HepG2 (cell line): ENCODE data around the gene MACROD2. TPM values are rescaled to one million over a fixed set of nuclear protein-coding genes. Genes with fewer than 3 reads are reported as not detected.
A peak's percentile ranks its signal among the peaks of the same experiment; 100 is the strongest.

Experiments used
- ATAC-seq: fragments of 200-7000 bp; cut with Tn5 transposase; 3 replicates; pipeline ENCODE4 v1.9.1; 2020; ENCODE audit warnings: mild to moderate bottlenecking, moderate library complexity
- BruUV-seq: library from RNA; stranded (reverse); fragments of 400-500 nt; replicated peaks from 2 replicates; lab custom pipeline; 2021; lab: Mats Ljungman, UMichigan
- CTCF ChIA-PET: fragments of 300-600 bp; formaldehyde crosslinking; extraction: SDS; loops from one replicate; lab custom pipeline; 2021; ENCODE audit warnings: low total read pairs, inconsistent platforms, low intra/inter-chr PET ratio; lab: Yijun Ruan, JAX
- POLR2A ChIA-PET: fragments of 350-600 bp; sonication (Branson Sonifier 250); formaldehyde crosslinking; loops from one replicate; lab custom pipeline; 2020; ENCODE audit warnings: antibody characterized with exemption, inconsistent platforms; lab: Yijun Ruan, JAX
- DNase-seq: peaks from one replicate; pipeline ENCODE4 v3.0.0-alpha.2; 2015; ENCODE audit warnings: low spot score
- FAIRE-seq: peaks from 3 replicates; lab custom pipeline; 2011; peaks lifted over from hg19 to GRCh38; lab: Jason Lieb, UNC
- H2AFZ ChIP-seq: one replicate; pipeline ENCODE4 v1.6.1; 2011; ENCODE audit warnings: low read length, inconsistent platforms
- H3K27ac ChIP-seq: fragments of 300-600 bp; 3 replicates; pipeline ENCODE4 v1.8.0; 2011; ENCODE audit warnings: mixed run types, mild to moderate bottlenecking, mixed read lengths, low read length, inconsistent platforms; ENCODE audit not compliant: insufficient read depth; ENCODE audit errors: extremely low read length
- H3K27me3 ChIP-seq, 2 experiments: fragments of 200-600 bp in 1 of 2; 2 replicates in 1 of 2; 3 replicates in 1 of 2; pipeline versions ENCODE4 v1.6.0 to v1.8.0; 2011; ENCODE audit warnings: low read length in 2 of 2, mild to moderate bottlenecking in 2 of 2, moderate library complexity in 2 of 2, inconsistent platforms in 1 of 2; ENCODE audit not compliant: insufficient read depth in 2 of 2, control insufficient read depth in 1 of 2
- H3K36me3 ChIP-seq, 2 experiments: fragments of 200-600 bp in 1 of 2; replicated peaks in 1 of 2; 2 replicates in 1 of 2; 3 replicates in 1 of 2; pipeline versions ENCODE4 v1.5.1 to v1.8.0; 2011; ENCODE audit warnings: low read length in 2 of 2, inconsistent platforms in 1 of 2; ENCODE audit not compliant: insufficient read depth in 2 of 2, control insufficient read depth in 1 of 2
- H3K4me1 ChIP-seq: 2 replicates; pipeline ENCODE4 v1.5.1; 2012; ENCODE audit warnings: low read length, inconsistent platforms; ENCODE audit not compliant: insufficient read depth
- H3K4me2 ChIP-seq: 2 replicates; pipeline ENCODE4 v1.6.0; 2011; ENCODE audit warnings: low read depth, low read length, inconsistent platforms
- H3K4me3 ChIP-seq, 3 experiments: fragments of 200-600 bp in 1 of 3; sonication (generic), shearing (Covaris generic) in 1 of 3; replicated peaks in 1 of 3; 2 replicates each; pipeline ENCODE4 v1.5.1; 2011 to 2016; ENCODE audit warnings: low read length in 3 of 3, inconsistent platforms in 2 of 3, low read depth in 2 of 3, mild to moderate bottlenecking in 2 of 3, control low read depth in 1 of 3, mixed read lengths in 1 of 3; ENCODE audit not compliant: insufficient read depth in 1 of 3
- H3K79me2 ChIP-seq: one replicate; pipeline ENCODE4 v1.6.1; 2011; ENCODE audit warnings: low read length, inconsistent platforms; ENCODE audit not compliant: insufficient read depth
- H3K9ac ChIP-seq: 2 replicates; pipeline ENCODE4 v1.6.0; 2011; ENCODE audit warnings: mild to moderate bottlenecking, low read depth, low read length, inconsistent platforms; ENCODE audit not compliant: insufficient read depth
- H3K9me3 ChIP-seq: 2 replicates; pipeline ENCODE4 v1.5.1; 2012; ENCODE audit warnings: mild to moderate bottlenecking, low read length
- H4K20me1 ChIP-seq: 2 replicates; pipeline ENCODE4 v1.6.0; 2011; ENCODE audit warnings: inconsistent platforms, mild to moderate bottlenecking, low read length, moderate library complexity; ENCODE audit not compliant: insufficient read depth
- MNT ChIP-seq: fragments of 450-650 bp; IDR thresholded peaks from 2 replicates; pipeline ENCODE4 v1.6.1; 2016
- NFE2 ChIP-seq: sonication (generic); formaldehyde crosslinking; IDR thresholded peaks from 2 replicates; pipeline ENCODE4 v1.4.0; 2020; ENCODE audit warnings: missing genetic modification reagents
- NR2F1 ChIP-seq, 2 experiments: fragments of 450-650 bp in 1 of 2; formaldehyde crosslinking in 1 of 2; IDR thresholded peaks; 2 replicates each; pipeline versions ENCODE4 v1.5.0 to v1.6.1; 2016 to 2020; ENCODE audit warnings: mild to moderate bottlenecking in 1 of 2, missing compliant biosample characterization in 1 of 2, missing genetic modification reagents in 1 of 2, moderate library complexity in 1 of 2
- NR2F6 ChIP-seq, 2 experiments: IDR thresholded peaks; 2 replicates each; pipeline ENCODE4 v1.6.1; 2016; ENCODE audit warnings: antibody characterized with exemption in 1 of 2, mild to moderate bottlenecking in 1 of 2
- RARA ChIP-seq: IDR thresholded peaks from 2 replicates; pipeline ENCODE4 v1.6.1; 2016; ENCODE audit warnings: missing genetic modification reagents, missing compliant biosample characterization
- ZNF251 ChIP-seq: sonication (generic); formaldehyde crosslinking; IDR thresholded peaks from 2 replicates; pipeline ENCODE4 v1.9.0; 2021; ENCODE audit warnings: mild to moderate bottlenecking, missing genetic modification reagents
- ZNF724P ChIP-seq: sonication (generic); formaldehyde crosslinking; IDR thresholded peaks from 2 replicates; pipeline ENCODE4 v1.8.0; 2022; ENCODE audit warnings: missing genetic modification reagents, borderline replicate concordance
- WGBS: methylation state at CpG from one replicate; pipeline ENCODE4 v1.1.6; 2017; ENCODE audit warnings: low lambda C conversion rate; 5-methylcytosine and 5-hydroxymethylcytosine counted together
- in situ Hi-C: cut with HindIII; loops from 2 replicates; pipeline ENCODE4 v1.10.0; 2017; ENCODE audit warnings: low pct_unique_long_range_greater_than_20kb; ENCODE audit not compliant: extremely low pct_ligation_motif_present
- intact Hi-C: fragments of 100-400 bp; cut with micrococcal nuclease; formaldehyde crosslinking; loops from one replicate; pipeline ENCODE4 v1.10.0; 2022; ENCODE audit not compliant: unreplicated experiment
- polyA plus RNA-seq, 8 experiments: library from polyadenylated mRNA; depleted of rRNA in 3 of 8; stranded (reverse) in 7 of 8; unstranded in 1 of 8; fragments of >200 nt; fragmentation: Illumina TruSeq in 4 of 8; extraction: Trizol in 4 of 8; gene quantifications; 2 replicates each; pipeline versions ENCODE4 v1.2.1 to v1.2.3, GENCODE V29; 2011 to 2016; ENCODE audit warnings: low read depth in 4 of 8, missing spikeins in 1 of 8, mixed read lengths in 1 of 8; ENCODE audit not compliant: insufficient read depth in 1 of 8
- total RNA-seq, 5 experiments: library from RNA; depleted of rRNA; stranded (reverse); fragments of >200 nt; fragmentation: Illumina TruSeq; extraction: Trizol; gene quantifications; 2 replicates each; pipeline ENCODE4 v1.2.3, GENCODE V29; 2016; ENCODE audit warnings: low read depth in 1 of 5
- TF ChIP-seq, protein P1 (sequence below): sonication (generic); formaldehyde crosslinking; IDR thresholded peaks from 2 replicates; pipeline ENCODE4 v1.5.1; 2020; ENCODE audit warnings: mild to moderate bottlenecking, missing genetic modification reagents, borderline replicate concordance

The MACROD2 gene
- total and polyA plus RNA-seq, 2 of the 13 experiments (the other 11 are each of a cell fraction or from before 2014, with no cell fraction given): 0.13 to 0.51 TPM

- no peaks in the 10 kb centered on the region for H3K4me1 ChIP-seq
- DNase-seq: no peak
- H2AFZ ChIP-seq: peak overlapping the region; percentile 20
- no peaks in the 10 kb centered on the region for H3K79me2 ChIP-seq
- WGBS: 3% methylated on average over 3 of the region's 3 CpGs
- H3K9me3 ChIP-seq: peaks cover 8% of the 10 kb centered on the region; the same call in 1 of the 2 replicates
- no peaks in the 10 kb centered on the region for H3K36me3 ChIP-seq
- in situ Hi-C loops (no loop called here), intact Hi-C loops (no loop called here)
- ATAC-seq: no peak
- no TSS peak for BruUV-seq
- ChIA-PET POLR2A (no interaction called here), CTCF (no interaction called here)
- no peak for FAIRE-seq
- H3K27me3 ChIP-seq: no peaks in the 10 kb centered on the region
- TF ChIP-seq NFE2: no peak
- TF ChIP-seq ZNF724P (CRISPR knock-in tag): no peak
- peak; percentile 86 for TF ChIP-seq MNT
- H3K9ac ChIP-seq: no peak overlapping the region
- H4K20me1 ChIP-seq: no peaks in the 10 kb centered on the region
- no peak overlapping the region for H3K4me2 ChIP-seq
- H3K27ac ChIP-seq: no peak overlapping the region
- no peak overlapping the region for H3K4me3 ChIP-seq
These were observed 578.4 kb downstream of the MACROD2 start for GRCh38 chr20:14573676-14574075.

GRCh38 chr20:14576196-14576877 lies 581.0 kb downstream of the MACROD2 start:
- Histone ChIP-seq H2AFZ (no peak overlapping the region), H4K20me1 (no peaks in the 10 kb centered on the region), H3K36me3 (no peaks in the 10 kb centered on the region), H3K27ac (no peak overlapping the region), H3K27me3 (no peaks in the 10 kb centered on the region), H3K9me3 (peaks cover 8% of the 10 kb centered on the region; the same call in 1 of the 2 replicates), H3K4me1 (no peaks in the 10 kb centered on the region)
- POLR2A ChIA-PET: no interaction called here
- BruUV-seq: no TSS peak
- 3% methylated on average over 3 of the region's 3 CpGs for WGBS
- TF ChIP-seq NR2F6 (IDR thresholded peaks at IDR 0.05): peak; percentile 37; the same call in 1 of the 2 replicates
- TF ChIP-seq NR2F6 (CRISPR knock-in tag; IDR thresholded peaks at IDR 0.05): no peak; the same call in 1 of the 2 replicates
- TF ChIP-seq, protein P1, sequence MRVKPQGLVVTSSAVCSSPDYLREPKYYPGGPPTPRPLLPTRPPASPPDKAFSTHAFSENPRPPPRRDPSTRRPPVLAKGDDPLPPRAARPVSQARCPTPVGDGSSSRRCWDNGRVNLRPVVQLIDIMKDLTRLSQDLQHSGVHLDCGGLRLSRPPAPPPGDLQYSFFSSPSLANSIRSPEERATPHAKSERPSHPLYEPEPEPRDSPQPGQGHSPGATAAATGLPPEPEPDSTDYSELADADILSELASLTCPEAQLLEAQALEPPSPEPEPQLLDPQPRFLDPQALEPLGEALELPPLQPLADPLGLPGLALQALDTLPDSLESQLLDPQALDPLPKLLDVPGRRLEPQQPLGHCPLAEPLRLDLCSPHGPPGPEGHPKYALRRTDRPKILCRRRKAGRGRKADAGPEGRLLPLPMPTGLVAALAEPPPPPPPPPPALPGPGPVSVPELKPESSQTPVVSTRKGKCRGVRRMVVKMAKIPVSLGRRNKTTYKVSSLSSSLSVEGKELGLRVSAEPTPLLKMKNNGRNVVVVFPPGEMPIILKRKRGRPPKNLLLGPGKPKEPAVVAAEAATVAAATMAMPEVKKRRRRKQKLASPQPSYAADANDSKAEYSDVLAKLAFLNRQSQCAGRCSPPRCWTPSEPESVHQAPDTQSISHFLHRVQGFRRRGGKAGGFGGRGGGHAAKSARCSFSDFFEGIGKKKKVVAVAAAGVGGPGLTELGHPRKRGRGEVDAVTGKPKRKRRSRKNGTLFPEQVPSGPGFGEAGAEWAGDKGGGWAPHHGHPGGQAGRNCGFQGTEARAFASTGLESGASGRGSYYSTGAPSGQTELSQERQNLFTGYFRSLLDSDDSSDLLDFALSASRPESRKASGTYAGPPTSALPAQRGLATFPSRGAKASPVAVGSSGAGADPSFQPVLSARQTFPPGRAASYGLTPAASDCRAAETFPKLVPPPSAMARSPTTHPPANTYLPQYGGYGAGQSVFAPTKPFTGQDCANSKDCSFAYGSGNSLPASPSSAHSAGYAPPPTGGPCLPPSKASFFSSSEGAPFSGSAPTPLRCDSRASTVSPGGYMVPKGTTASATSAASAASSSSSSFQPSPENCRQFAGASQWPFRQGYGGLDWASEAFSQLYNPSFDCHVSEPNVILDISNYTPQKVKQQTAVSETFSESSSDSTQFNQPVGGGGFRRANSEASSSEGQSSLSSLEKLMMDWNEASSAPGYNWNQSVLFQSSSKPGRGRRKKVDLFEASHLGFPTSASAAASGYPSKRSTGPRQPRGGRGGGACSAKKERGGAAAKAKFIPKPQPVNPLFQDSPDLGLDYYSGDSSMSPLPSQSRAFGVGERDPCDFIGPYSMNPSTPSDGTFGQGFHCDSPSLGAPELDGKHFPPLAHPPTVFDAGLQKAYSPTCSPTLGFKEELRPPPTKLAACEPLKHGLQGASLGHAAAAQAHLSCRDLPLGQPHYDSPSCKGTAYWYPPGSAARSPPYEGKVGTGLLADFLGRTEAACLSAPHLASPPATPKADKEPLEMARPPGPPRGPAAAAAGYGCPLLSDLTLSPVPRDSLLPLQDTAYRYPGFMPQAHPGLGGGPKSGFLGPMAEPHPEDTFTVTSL: 0 out of 2 replicates have a peak, but pooled peaks have one; percentile 20
- peak; percentile 66 for TF ChIP-seq RARA
- TF ChIP-seq NR2F1 (CRISPR knock-in tag; IDR thresholded peaks at IDR 0.05): peak; percentile 32 to 53; a peak in 1 of 4 replicates
- no peak for TF ChIP-seq ZNF251 (CRISPR knock-in tag)
- TF ChIP-seq, all 625 proteins: peak for 4
- ATAC-seq (no peak), FAIRE-seq (no peak), DNase-seq (no peak)
- Histone ChIP-seq H3K4me3 (no peak overlapping the region), H3K9ac (no peak overlapping the region), H3K4me2 (no peak overlapping the region), H3K79me2 (no peaks in the 10 kb centered on the region)
- in situ Hi-C loops: no loop called here
- intact Hi-C loops: no loop called here
- CTCF ChIA-PET: no interaction called here
